SU-DHL-6 (cell line): ENCODE results near the gene MAPK14.

Experiments
- H2AFZ ChIP-seq: fragments of 200-600 bp; sonication (generic); 2 replicates; pipeline ENCODE4 v1.6.1; 2014; ENCODE audit warnings: low read depth, mild to moderate bottlenecking, moderate library complexity, mixed read lengths, antibody characterized with exemption, low read length; ENCODE audit not compliant: severe bottlenecking
- H3F3A ChIP-seq: fragments of 200-600 bp; shearing (Covaris generic); 2 replicates; pipeline ENCODE4 v1.6.0; 2016; ENCODE audit warnings: antibody characterized with exemption, mild to moderate bottlenecking; ENCODE audit not compliant: insufficient read depth
- H3K27ac ChIP-seq: fragments of 200-600 bp; sonication (generic); 2 replicates; pipeline ENCODE4 v1.5.1; 2016; ENCODE audit warnings: low read depth, mild to moderate bottlenecking, low read length, moderate library complexity, mixed read lengths
- H3K27me3 ChIP-seq: fragments of 200-600 bp; sonication (generic), shearing (Covaris generic); 2 replicates; pipeline ENCODE4 v1.6.0; 2014; ENCODE audit warnings: mild to moderate bottlenecking, low read length
- H3K36me3 ChIP-seq: fragments of 200-600 bp; sonication (generic); 2 replicates; pipeline ENCODE4 v1.6.1; 2014; ENCODE audit warnings: mild to moderate bottlenecking, low read length, mixed read lengths
- H3K4me2 ChIP-seq: fragments of 300-600, 200-600 bp; shearing (Covaris generic), sonication (generic); 2 replicates; pipeline ENCODE4 v1.6.0; 2014; ENCODE audit warnings: low read length, low read depth, mild to moderate bottlenecking; ENCODE audit not compliant: poor library complexity, severe bottlenecking
- H3K4me3 ChIP-seq: fragments of 200-600 bp; sonication (generic); 2 replicates; pipeline ENCODE4 v1.5.1; 2014; ENCODE audit warnings: antibody characterized with exemption, low read length, mild to moderate bottlenecking, mixed read lengths; ENCODE audit not compliant: insufficient read depth, poor library complexity, severe bottlenecking
- H3K79me2 ChIP-seq: fragments of 200-600 bp; sonication (generic); 2 replicates; pipeline ENCODE4 v1.6.1; 2014; ENCODE audit warnings: mild to moderate bottlenecking, low read length, moderate library complexity; ENCODE audit not compliant: insufficient read depth
- H3K9ac ChIP-seq: fragments of 200-600 bp; sonication (generic); 2 replicates; pipeline ENCODE4 v1.7.0; 2014; ENCODE audit warnings: mild to moderate bottlenecking, low read length
- H3K9me2 ChIP-seq: fragments of 200-600 bp; sonication (generic); replicated peaks from 2 replicates; pipeline ENCODE4 v1.6.1; 2014; ENCODE audit warnings: low read length; ENCODE audit not compliant: insufficient read depth
- H3K9me3 ChIP-seq: fragments of 200-600 bp; sonication (generic); 2 replicates; pipeline ENCODE4 v1.6.1; 2014; ENCODE audit warnings: low read length, mixed read lengths; ENCODE audit not compliant: insufficient read depth
- H4K20me1 ChIP-seq: fragments of 200-600 bp; sonication (generic); 2 replicates; pipeline ENCODE4 v1.6.1; 2014; ENCODE audit warnings: low read depth, mild to moderate bottlenecking, antibody characterized with exemption, low read length, moderate library complexity, mixed read lengths
- CTCF ChIP-seq: fragments of 200-600 bp; sonication (generic); IDR thresholded peaks from one replicate; pipeline ENCODE4 v1.5.1; 2017; ENCODE audit warnings: antibody characterized with exemption, mild to moderate bottlenecking, low read length, moderate library complexity; ENCODE audit not compliant: insufficient read depth, poor library complexity, severe bottlenecking
- EZH2phosphoT487 ChIP-seq: fragments of 200-600 bp; sonication (generic), shearing (Covaris generic); conservative IDR thresholded peaks from 2 replicates; pipeline ENCODE4 v1.6.1; 2018; ENCODE audit warnings: mild to moderate bottlenecking, antibody characterized with exemption, low read length, moderate library complexity, mixed read lengths

The MAPK14 gene

GRCh38 chr6:36099869-36100483 is 72.4 kb downstream of the MAPK14 start:
- H3K9ac ChIP-seq: no peak overlapping the region
- H4K20me1 ChIP-seq: no peaks in the 10 kb centered on the region

GRCh38 chr6:36101691-36102090 is 74.1 kb downstream of the MAPK14 start:
- Histone ChIP-seq H3K4me3 (no peak overlapping the region), H3K36me3 (peaks cover 27% of the 10 kb centered on the region; the same call in 1 of the 2 replicates), H3K27me3 (no peaks in the 10 kb centered on the region), H3K9ac (no peak overlapping the region), H3K79me2 (no peaks in the 10 kb centered on the region), H3F3A (peaks cover 10% of the 10 kb centered on the region; the same call in 1 of the 2 replicates), H3K27ac (no peak overlapping the region), H2AFZ (no peak overlapping the region), H4K20me1 (no peaks in the 10 kb centered on the region), H3K9me2 (no peaks in the 10 kb centered on the region), H3K4me2 (no peak overlapping the region), H3K9me3 (no peaks in the 10 kb centered on the region)
- no peak for TF ChIP-seq EZH2phosphoT487
- TF ChIP-seq CTCF: no peak

More at GRCh38 chr6:36099869-36100483, 72.4 kb downstream of the MAPK14 start:
- Histone ChIP-seq H3K9me2 (no peaks in the 10 kb centered on the region), H3K27me3 (no peaks in the 10 kb centered on the region), H3F3A (0 out of 2 replicates have a peak, but pooled peaks cover 2% of the 10 kb centered on the region), H3K79me2 (no peaks in the 10 kb centered on the region), H3K36me3 (peaks cover 26% of the 10 kb centered on the region; the same call in 1 of the 2 replicates), H3K4me2 (no peak overlapping the region), H3K9me3 (no peaks in the 10 kb centered on the region), H3K27ac (0 out of 2 replicates have a peak overlapping the region, but pooled peaks have one; percentile 1), H3K4me3 (no peak overlapping the region), H2AFZ (no peak overlapping the region)
- TF ChIP-seq CTCF: no peak
- TF ChIP-seq EZH2phosphoT487: no peak

GRCh38 chr6:36102853-36103252 is 75.2 kb downstream of the MAPK14 start:
- H2AFZ ChIP-seq: no peak overlapping the region
- H3K4me2 ChIP-seq: no peak overlapping the region
- no peak overlapping the region for H3K27ac ChIP-seq
- H3K9me2 ChIP-seq: no peaks in the 10 kb centered on the region
- no peaks in the 10 kb centered on the region for H4K20me1 ChIP-seq
- peaks cover 18% of the 10 kb centered on the region; the same call in 1 of the 2 replicates for H3K36me3 ChIP-seq
- no peak overlapping the region for H3K4me3 ChIP-seq
- no peak for TF ChIP-seq EZH2phosphoT487
- TF ChIP-seq CTCF: no peak
- no peak overlapping the region for H3K9ac ChIP-seq
- no peaks in the 10 kb centered on the region for H3K27me3 ChIP-seq
- H3K9me3 ChIP-seq: no peaks in the 10 kb centered on the region
- H3F3A ChIP-seq: peaks cover 21% of the 10 kb centered on the region
- H3K79me2 ChIP-seq: no peaks in the 10 kb centered on the region
